IgD-negative memory B cell (primary cell): ENCODE measurements around the gene JCAD. TPM values are rescaled to one million over a fixed set of nuclear protein-coding genes. Genes with fewer than 3 reads are reported as not detected.

ENCODE experiments used
- H3K27ac Mint-ChIP-seq, 3 donors: one replicate each; pipeline ENCODE4 v1.8.0; 2020 to 2022; ENCODE audit warnings: mild to moderate bottlenecking in 3 of 3, mixed read lengths in 3 of 3, moderate library complexity in 1 of 3
- H3K27me3 Mint-ChIP-seq: one replicate; pipeline ENCODE4 v1.8.0; 2021; ENCODE audit warnings: mixed read lengths
- H3K36me3 Mint-ChIP-seq: one replicate; pipeline ENCODE4 v1.8.0; 2020; ENCODE audit warnings: mild to moderate bottlenecking, mixed read lengths
- H3K4me1 Mint-ChIP-seq, 3 donors: one replicate each; pipeline ENCODE4 v1.8.0; 2020 to 2022; ENCODE audit warnings: mixed read lengths in 3 of 3, mild to moderate bottlenecking in 1 of 3
- H3K4me3 Mint-ChIP-seq, 4 donors: one replicate each; pipeline ENCODE4 v1.8.0; 2020 to 2022; ENCODE audit warnings: mild to moderate bottlenecking in 4 of 4, mixed read lengths in 4 of 4, moderate library complexity in 3 of 4
- H3K9me3 Mint-ChIP-seq, 3 donors: one replicate each; pipeline ENCODE4 v1.8.0; 2020 to 2021; ENCODE audit warnings: mixed read lengths in 3 of 3, mild to moderate bottlenecking in 1 of 3
- polyA plus RNA-seq: library from polyadenylated mRNA; unstranded; fragments of 300-500 nt; fragmentation: Illumina TruSeq; gene quantifications from one replicate; pipeline ENCODE4 v1.2.3, GENCODE V29; 2021

JCAD gene
- polyA plus RNA-seq, 1 donor from 2014 or later = not detected

- no peak overlapping the region for H3K4me3 Mint-ChIP-seq
- peaks cover 0 to 6% (median 4%) of the 10 kb centered on the region in 3 donors for H3K9me3 Mint-ChIP-seq
Measured at GRCh38 chr10:30081182-30081581, 21.8 kb upstream of the JCAD start.

GRCh38 chr10:30080161-30080560 is 20.8 kb upstream of the JCAD start:
- H3K4me1 Mint-ChIP-seq = peaks cover 0 to 3% (median 2%) of the 10 kb centered on the region in 3 donors
- H3K36me3 Mint-ChIP-seq = no peaks in the 10 kb centered on the region
- H3K27me3 Mint-ChIP-seq = peaks cover 2% of the 10 kb centered on the region
- peaks cover 0 to 6% (median 4%) of the 10 kb centered on the region in 3 donors for H3K9me3 Mint-ChIP-seq
- peak overlapping the region in 1 of 4 donors; percentile 47 for H3K4me3 Mint-ChIP-seq
- no peak overlapping the region for H3K27ac Mint-ChIP-seq

More at GRCh38 chr10:30081182-30081581, 21.8 kb upstream of the JCAD start:
- Mint-ChIP-seq H3K27me3 (peaks cover 2% of the 10 kb centered on the region), H3K4me1 (peaks cover 0 to 3% (median 2%) of the 10 kb centered on the region in 3 donors), H3K36me3 (no peaks in the 10 kb centered on the region), H3K27ac (no peak overlapping the region)

- H3K4me3 Mint-ChIP-seq = no peak overlapping the region
- peaks cover 0 to 6% (median 4%) of the 10 kb centered on the region in 3 donors for H3K9me3 Mint-ChIP-seq
- H3K4me1 Mint-ChIP-seq = peaks cover 0 to 2% (median 0%) of the 10 kb centered on the region in 3 donors
- peaks cover 2% of the 10 kb centered on the region for H3K27me3 Mint-ChIP-seq
- H3K36me3 Mint-ChIP-seq = no peaks in the 10 kb centered on the region
- no peak overlapping the region for H3K27ac Mint-ChIP-seq
Measured at GRCh38 chr10:30079408-30079807, 20.0 kb upstream of the JCAD start.

- peaks cover 0 to 2% (median 0%) of the 10 kb centered on the region in 3 donors for H3K4me1 Mint-ChIP-seq
- H3K27me3 Mint-ChIP-seq = peaks cover 4% of the 10 kb centered on the region
- peaks cover 0 to 5% (median 4%) of the 10 kb centered on the region in 3 donors for H3K9me3 Mint-ChIP-seq
- H3K4me3 Mint-ChIP-seq = no peak overlapping the region
- no peaks in the 10 kb centered on the region for H3K36me3 Mint-ChIP-seq
- H3K27ac Mint-ChIP-seq = no peak overlapping the region
Measured at GRCh38 chr10:30075481-30075880, 16.1 kb upstream of the JCAD start.

GRCh38 chr10:30074933-30075332 is 15.5 kb upstream of the JCAD start:
- Mint-ChIP-seq H3K36me3 (no peaks in the 10 kb centered on the region), H3K9me3 (peaks cover 0 to 5% (median 4%) of the 10 kb centered on the region in 3 donors), H3K27ac (no peak overlapping the region), H3K4me1 (peaks cover 0 to 2% (median 0%) of the 10 kb centered on the region in 3 donors), H3K27me3 (peaks cover 5% of the 10 kb centered on the region), H3K4me3 (no peak overlapping the region)

GRCh38 chr10:30074090-30074489 is 14.7 kb upstream of the JCAD start:
- Mint-ChIP-seq H3K9me3 (peaks cover 0 to 2% (median 0%) of the 10 kb centered on the region in 3 donors), H3K4me3 (no peak overlapping the region), H3K27me3 (peaks cover 5% of the 10 kb centered on the region), H3K27ac (no peak overlapping the region), H3K36me3 (no peaks in the 10 kb centered on the region), H3K4me1 (peaks cover 0 to 2% (median 0%) of the 10 kb centered on the region in 3 donors)

GRCh38 chr10:30073767-30074060 is 14.3 kb upstream of the JCAD start:
- no peaks in the 10 kb centered on the region for H3K36me3 Mint-ChIP-seq
- peaks cover 5% of the 10 kb centered on the region for H3K27me3 Mint-ChIP-seq
- H3K27ac Mint-ChIP-seq = no peak overlapping the region
- no peak overlapping the region for H3K4me3 Mint-ChIP-seq
- H3K9me3 Mint-ChIP-seq = peaks cover 0 to 2% (median 0%) of the 10 kb centered on the region in 3 donors
- peaks cover 0 to 2% (median 0%) of the 10 kb centered on the region in 3 donors for H3K4me1 Mint-ChIP-seq

- Mint-ChIP-seq H3K9me3 (peaks cover 0 to 2% (median 0%) of the 10 kb centered on the region in 3 donors), H3K36me3 (no peaks in the 10 kb centered on the region), H3K27ac (no peak overlapping the region), H3K4me1 (peaks cover 0 to 2% (median 0%) of the 10 kb centered on the region in 3 donors), H3K4me3 (no peak overlapping the region), H3K27me3 (peaks cover 5% of the 10 kb centered on the region)
Measured at GRCh38 chr10:30073045-30073766, 13.8 kb upstream of the JCAD start.

GRCh38 chr10:30072068-30072467 is 12.7 kb upstream of the JCAD start:
- Mint-ChIP-seq H3K4me3 (no peak overlapping the region), H3K27ac (peak overlapping the region in 1 of 3 donors; percentile 7), H3K27me3 (peaks cover 3% of the 10 kb centered on the region), H3K4me1 (peaks cover 0 to 2% (median 0%) of the 10 kb centered on the region in 3 donors), H3K36me3 (no peaks in the 10 kb centered on the region), H3K9me3 (peaks cover 0 to 2% (median 0%) of the 10 kb centered on the region in 3 donors)

GRCh38 chr10:30070001-30070685 is 10.8 kb upstream of the JCAD start:
- Mint-ChIP-seq H3K36me3 (no peaks in the 10 kb centered on the region), H3K27ac (no peak overlapping the region), H3K9me3 (peaks cover 0 to 2% (median 0%) of the 10 kb centered on the region in 3 donors), H3K4me3 (no peak overlapping the region), H3K4me1 (peaks cover 0 to 2% (median 0%) of the 10 kb centered on the region in 3 donors), H3K27me3 (peaks cover 3% of the 10 kb centered on the region)

- Mint-ChIP-seq H3K4me3 (no peak overlapping the region), H3K36me3 (no peaks in the 10 kb centered on the region), H3K4me1 (peaks cover 0 to 2% (median 0%) of the 10 kb centered on the region in 3 donors), H3K9me3 (no peaks in the 10 kb centered on the region), H3K27ac (no peak overlapping the region), H3K27me3 (peaks cover 3% of the 10 kb centered on the region)
Measured at GRCh38 chr10:30068492-30069223, 9.3 kb upstream of the JCAD start.

GRCh38 chr10:30063099-30063498 is 3.7 kb upstream of the JCAD start:
- Mint-ChIP-seq H3K4me1 (peaks cover 0 to 5% (median 3%) of the 10 kb centered on the region in 3 donors), H3K36me3 (no peaks in the 10 kb centered on the region), H3K27me3 (peaks cover 31% of the 10 kb centered on the region), H3K4me3 (no peak overlapping the region), H3K9me3 (no peaks in the 10 kb centered on the region), H3K27ac (no peak overlapping the region)

GRCh38 chr10:30062582-30062981 is 3.2 kb upstream of the JCAD start:
- H3K4me3 Mint-ChIP-seq = no peak overlapping the region
- no peak overlapping the region for H3K27ac Mint-ChIP-seq
- peaks cover 3 to 5% (median 3%) of the 10 kb centered on the region in 3 donors for H3K4me1 Mint-ChIP-seq
- no peaks in the 10 kb centered on the region for H3K36me3 Mint-ChIP-seq
- H3K27me3 Mint-ChIP-seq = peaks cover 36% of the 10 kb centered on the region
- H3K9me3 Mint-ChIP-seq = no peaks in the 10 kb centered on the region

- Mint-ChIP-seq H3K27me3 (peaks cover 38% of the 10 kb centered on the region), H3K4me1 (peaks cover 3 to 5% (median 4%) of the 10 kb centered on the region in 3 donors), H3K27ac (no peak overlapping the region), H3K4me3 (no peak overlapping the region), H3K36me3 (no peaks in the 10 kb centered on the region), H3K9me3 (no peaks in the 10 kb centered on the region)
Measured at GRCh38 chr10:30062090-30062489, 2.7 kb upstream of the JCAD start.

GRCh38 chr10:30058570-30059132 is 735 bp downstream of the JCAD start:
- H3K27me3 Mint-ChIP-seq = peaks cover 39% of the 10 kb centered on the region

More at GRCh38 chr10:30058570-30059132, 735 bp downstream of the JCAD start:
- peak overlapping the region in 3 of 4 donors; percentile 38 to 84 (median 76) for H3K4me3 Mint-ChIP-seq
- peaks cover 3 to 5% (median 4%) of the 10 kb centered on the region in 3 donors for H3K4me1 Mint-ChIP-seq
- H3K9me3 Mint-ChIP-seq = no peaks in the 10 kb centered on the region
- no peak overlapping the region for H3K27ac Mint-ChIP-seq
- no peaks in the 10 kb centered on the region for H3K36me3 Mint-ChIP-seq
